Measurements from ENCODE around the gene SMARCD2. TPM values are rescaled to one million over a fixed set of nuclear protein-coding genes. Genes with fewer than 3 reads are reported as not detected.
A peak's percentile ranks its signal among the peaks of the same experiment; 100 is the strongest.
"Not testable (repeated sequence)": the region's sequence is repeated elsewhere in the genome, so short reads cannot be mapped to it uniquely, and the experiment has no call there.

The SMARCD2 gene
- total RNA-seq, 1 donor from 2014 or later, result 84.5 TPM

- Mint-ChIP-seq H3K4me3 (ENCODE audit: unreplicated experiment) (no peak overlapping the region), H3K27ac (ENCODE audit: unreplicated experiment) (no peak overlapping the region), H3K27me3 (ENCODE audit: unreplicated experiment) (peaks cover 5% of the 10 kb centered on the region), H3K36me3 (ENCODE audit: unreplicated experiment) (no peaks in the 10 kb centered on the region), H3K9me3 (ENCODE audit: unreplicated experiment) (peaks cover 1% of the 10 kb centered on the region), H3K4me1 (ENCODE audit: low read depth, unreplicated experiment) (peaks cover 4% of the 10 kb centered on the region)
- no peak for TF ChIP-seq CTCF (IDR thresholded peaks at IDR 0.05; ENCODE audit: partially characterized antibody, unreplicated experiment)
- no peak for DNase-seq
These were observed 38.2 kb upstream of the SMARCD2 start for GRCh38 chr17:63880706-63881105.

- H3K4me1 Mint-ChIP-seq (ENCODE audit: low read depth, unreplicated experiment); H3K27ac Mint-ChIP-seq (ENCODE audit: unreplicated experiment); H3K36me3 Mint-ChIP-seq (ENCODE audit: unreplicated experiment); H3K27me3 Mint-ChIP-seq (ENCODE audit: unreplicated experiment); H3K9me3 Mint-ChIP-seq (ENCODE audit: unreplicated experiment); H3K4me3 Mint-ChIP-seq (ENCODE audit: unreplicated experiment); DNase-seq: not testable (repeated sequence)
These were observed 35.9 kb upstream of the SMARCD2 start for GRCh38 chr17:63878413-63878812.

GRCh38 chr17:63874693-63875092 is 32.2 kb upstream of the SMARCD2 start:
- not testable (repeated sequence) for H3K36me3 Mint-ChIP-seq (ENCODE audit: unreplicated experiment); H3K9me3 Mint-ChIP-seq (ENCODE audit: unreplicated experiment); H3K27me3 Mint-ChIP-seq (ENCODE audit: unreplicated experiment); H3K4me1 Mint-ChIP-seq (ENCODE audit: low read depth, unreplicated experiment); DNase-seq; H3K4me3 Mint-ChIP-seq (ENCODE audit: unreplicated experiment); H3K27ac Mint-ChIP-seq (ENCODE audit: unreplicated experiment)

GRCh38 chr17:63874061-63874626 is 31.7 kb upstream of the SMARCD2 start:
- not testable (repeated sequence) for H3K36me3 Mint-ChIP-seq (ENCODE audit: unreplicated experiment); H3K9me3 Mint-ChIP-seq (ENCODE audit: unreplicated experiment); H3K4me3 Mint-ChIP-seq (ENCODE audit: unreplicated experiment); H3K4me1 Mint-ChIP-seq (ENCODE audit: low read depth, unreplicated experiment); H3K27ac Mint-ChIP-seq (ENCODE audit: unreplicated experiment); H3K27me3 Mint-ChIP-seq (ENCODE audit: unreplicated experiment); DNase-seq

- not testable (repeated sequence) for H3K36me3 Mint-ChIP-seq (ENCODE audit: unreplicated experiment); H3K9me3 Mint-ChIP-seq (ENCODE audit: unreplicated experiment); DNase-seq; H3K4me1 Mint-ChIP-seq (ENCODE audit: low read depth, unreplicated experiment); H3K27ac Mint-ChIP-seq (ENCODE audit: unreplicated experiment); H3K4me3 Mint-ChIP-seq (ENCODE audit: unreplicated experiment); H3K27me3 Mint-ChIP-seq (ENCODE audit: unreplicated experiment)
These were observed 31.1 kb upstream of the SMARCD2 start, which contains the start of gene CSH2 for GRCh38 chr17:63873577-63873976. TSS of gene CSH2 (minus strand) at chr17:63873677. CDS start at chr17:63873614, 63 bp downstream.

- H3K27ac Mint-ChIP-seq (ENCODE audit: unreplicated experiment); H3K36me3 Mint-ChIP-seq (ENCODE audit: unreplicated experiment); H3K9me3 Mint-ChIP-seq (ENCODE audit: unreplicated experiment); H3K4me1 Mint-ChIP-seq (ENCODE audit: low read depth, unreplicated experiment); DNase-seq; H3K27me3 Mint-ChIP-seq (ENCODE audit: unreplicated experiment); H3K4me3 Mint-ChIP-seq (ENCODE audit: unreplicated experiment): not testable (repeated sequence)
These were observed 29.3 kb upstream of the SMARCD2 start for GRCh38 chr17:63871646-63872365.

GRCh38 chr17:63870292-63870665 is 27.8 kb upstream of the SMARCD2 start:
- H3K36me3 Mint-ChIP-seq (ENCODE audit: unreplicated experiment); H3K27me3 Mint-ChIP-seq (ENCODE audit: unreplicated experiment): not testable (repeated sequence)

GRCh38 chr17:63869491-63870291 is 27.2 kb upstream of the SMARCD2 start:
- DNase-seq; H3K36me3 Mint-ChIP-seq (ENCODE audit: unreplicated experiment); H3K4me1 Mint-ChIP-seq (ENCODE audit: low read depth, unreplicated experiment); H3K4me3 Mint-ChIP-seq (ENCODE audit: unreplicated experiment); H3K27me3 Mint-ChIP-seq (ENCODE audit: unreplicated experiment); H3K27ac Mint-ChIP-seq (ENCODE audit: unreplicated experiment); H3K9me3 Mint-ChIP-seq (ENCODE audit: unreplicated experiment): not testable (repeated sequence)
- peak; percentile 26 for TF ChIP-seq CTCF (IDR thresholded peaks at IDR 0.05; ENCODE audit: partially characterized antibody, unreplicated experiment)

More at GRCh38 chr17:63870292-63870665, 27.8 kb upstream of the SMARCD2 start:
- not testable (repeated sequence) for H3K4me1 Mint-ChIP-seq (ENCODE audit: low read depth, unreplicated experiment); DNase-seq; H3K9me3 Mint-ChIP-seq (ENCODE audit: unreplicated experiment); H3K27ac Mint-ChIP-seq (ENCODE audit: unreplicated experiment); H3K4me3 Mint-ChIP-seq (ENCODE audit: unreplicated experiment)

GRCh38 chr17:63866625-63867024 is 24.1 kb upstream of the SMARCD2 start:
- H3K27ac Mint-ChIP-seq (ENCODE audit: unreplicated experiment); H3K4me3 Mint-ChIP-seq (ENCODE audit: unreplicated experiment); H3K9me3 Mint-ChIP-seq (ENCODE audit: unreplicated experiment); H3K27me3 Mint-ChIP-seq (ENCODE audit: unreplicated experiment); H3K36me3 Mint-ChIP-seq (ENCODE audit: unreplicated experiment); DNase-seq: not testable (repeated sequence)
- peaks cover 14% of the 10 kb centered on the region for H3K4me1 Mint-ChIP-seq (ENCODE audit: low read depth, unreplicated experiment)

All from glutamatergic neuron (in vitro differentiated cells).